Measurements from ENCODE around the gene AADACL3.
"Not testable (repeated sequence)": the region's sequence is repeated elsewhere in the genome, so short reads cannot be mapped to it uniquely, and the experiment has no call there.

AADACL3 gene

DNA sequence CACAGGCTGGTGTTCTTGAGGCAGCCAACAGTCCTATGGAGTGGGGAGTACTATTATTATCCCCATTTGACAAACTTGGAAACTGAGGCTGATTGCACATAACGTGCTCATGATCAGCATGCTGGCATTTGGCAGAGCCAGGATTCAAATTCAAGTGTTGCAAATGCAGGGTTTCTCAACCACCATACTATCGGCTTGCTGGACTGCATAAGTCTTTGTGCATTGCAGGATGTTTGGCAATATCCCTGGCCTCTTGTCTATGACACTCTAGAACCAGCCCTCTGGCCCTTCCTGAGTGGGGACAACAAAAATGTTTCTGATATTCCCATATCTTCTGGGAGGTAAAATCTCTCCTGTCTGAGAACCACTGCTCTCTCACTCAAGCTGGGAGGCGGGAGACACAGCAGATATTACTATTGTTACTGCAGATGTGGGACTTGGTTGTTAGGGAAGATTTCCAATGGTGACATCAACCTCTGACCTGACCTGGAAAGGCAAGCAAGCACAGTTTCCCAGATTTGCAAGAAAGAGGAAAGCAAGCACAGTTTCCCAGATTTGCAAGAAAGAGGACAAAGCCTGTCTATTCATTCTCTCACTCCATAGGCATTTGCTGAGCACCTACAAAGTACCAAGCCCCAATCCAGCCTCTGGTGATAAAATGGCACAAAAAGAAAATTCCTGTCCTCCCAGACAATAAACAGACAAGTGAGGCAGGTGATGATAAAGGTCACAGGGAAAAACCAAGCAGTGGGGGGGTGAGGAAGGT lies 1.0 kb upstream of the AADACL3 start:
- no peak for DNase-seq

DNA sequence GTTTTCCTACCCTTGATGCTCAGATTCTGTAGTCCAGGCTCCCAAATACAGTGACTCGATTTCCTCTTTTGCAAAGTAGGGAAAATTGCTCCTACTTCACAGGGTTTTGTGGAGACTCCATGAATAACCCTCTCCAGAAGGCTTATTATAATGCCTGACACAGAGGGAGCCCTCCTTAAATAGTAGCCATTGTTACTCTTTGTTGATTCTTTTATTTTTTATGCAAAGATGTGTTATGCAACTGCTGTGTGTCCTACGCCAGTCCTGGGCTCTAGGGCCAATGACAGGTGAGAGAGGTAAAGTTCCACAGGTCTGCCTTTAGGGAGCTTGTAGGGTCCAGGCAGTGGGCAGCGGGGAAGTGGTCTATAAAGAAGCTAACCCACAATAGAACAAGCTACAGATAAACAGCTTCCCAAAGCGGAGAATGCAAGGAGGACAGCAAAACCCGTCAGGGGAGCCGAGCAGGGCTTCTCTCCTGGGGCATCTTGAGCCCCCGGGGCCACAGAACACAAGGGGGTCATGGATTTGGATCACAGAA lies 1.5 kb downstream of the AADACL3 start:
- DNase-seq: no peak

DNA sequence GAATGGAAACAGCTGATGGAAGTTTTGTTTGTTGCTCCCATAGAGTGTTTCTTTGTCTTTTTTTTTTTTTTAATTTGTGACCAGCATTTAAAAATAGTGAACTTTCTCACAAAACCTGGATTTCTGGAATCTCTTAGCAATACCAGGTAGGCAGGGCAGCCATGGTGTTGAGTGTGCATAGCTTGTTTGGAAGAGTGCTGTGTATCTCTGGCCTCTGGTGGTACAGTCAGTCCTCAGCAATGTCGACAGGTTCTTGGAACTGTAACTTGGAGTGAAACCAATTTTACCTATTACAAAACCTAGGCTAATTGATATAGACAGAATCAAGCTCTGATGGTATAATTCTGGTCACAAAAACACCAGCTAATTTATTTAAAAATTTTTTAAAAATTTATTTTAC lies 6.7 kb downstream of the AADACL3 start:
- no peak for DNase-seq

DNA sequence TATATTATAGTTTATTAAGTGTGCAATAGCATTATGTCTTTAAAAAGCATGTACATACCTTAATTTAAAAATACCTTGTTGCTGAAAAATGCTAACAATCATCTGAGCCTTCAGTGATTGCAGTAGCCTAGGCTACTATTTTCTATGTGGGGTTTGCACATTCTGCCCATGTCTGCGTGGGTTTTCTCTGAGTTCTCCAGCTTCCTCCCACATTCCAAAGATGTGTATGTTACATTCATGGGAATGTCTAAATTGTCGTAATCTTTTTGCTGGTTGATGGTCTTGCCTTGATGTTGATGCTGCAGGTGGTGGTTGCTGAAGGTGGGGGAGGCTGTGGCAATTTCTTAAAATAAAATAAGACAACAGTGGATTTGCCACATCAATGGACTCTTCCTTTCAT lies 12.5 kb downstream of the AADACL3 start:
- DNase-seq: no peak

DNA sequence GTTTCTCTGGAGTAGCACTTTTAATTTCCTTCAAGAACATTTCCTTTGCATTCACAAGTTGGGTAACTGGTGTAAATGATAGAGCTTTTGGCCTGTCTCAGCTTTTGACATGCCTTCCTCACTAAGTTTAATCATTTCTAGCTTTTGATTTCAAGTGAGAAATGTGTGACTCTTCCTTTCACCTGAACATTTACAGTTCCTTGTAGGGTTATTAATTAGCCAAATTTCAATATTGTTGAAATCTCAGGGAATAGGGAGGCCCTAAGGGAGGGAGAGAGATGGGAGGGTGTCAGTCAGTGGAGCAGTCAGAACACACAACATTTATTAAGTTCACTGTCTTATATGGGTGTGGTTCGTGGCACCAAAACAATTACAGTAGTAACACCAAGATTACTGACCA lies 14.2 kb downstream of the AADACL3 start:
- no peak for DNase-seq

DNA sequence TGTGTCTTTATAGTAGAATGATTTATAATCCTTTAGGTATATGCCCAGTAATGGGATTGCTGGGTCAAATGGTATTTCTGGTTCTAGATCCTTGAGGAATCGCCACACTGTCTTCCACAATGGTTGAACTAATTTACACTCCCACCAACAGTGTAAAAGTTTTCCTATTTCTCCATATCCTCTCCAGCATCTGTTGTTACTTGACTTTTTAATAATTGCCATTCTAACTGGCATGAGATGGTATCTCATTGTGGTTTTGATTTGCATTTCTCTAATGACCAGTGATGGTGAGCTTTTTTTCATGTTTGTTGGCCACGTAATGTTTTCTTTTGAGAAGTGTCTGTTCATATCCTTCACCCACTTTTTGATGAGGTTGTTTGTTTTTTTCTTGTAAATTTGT lies 15.2 kb downstream of the AADACL3 start:
- not testable (repeated sequence) for DNase-seq

DNA sequence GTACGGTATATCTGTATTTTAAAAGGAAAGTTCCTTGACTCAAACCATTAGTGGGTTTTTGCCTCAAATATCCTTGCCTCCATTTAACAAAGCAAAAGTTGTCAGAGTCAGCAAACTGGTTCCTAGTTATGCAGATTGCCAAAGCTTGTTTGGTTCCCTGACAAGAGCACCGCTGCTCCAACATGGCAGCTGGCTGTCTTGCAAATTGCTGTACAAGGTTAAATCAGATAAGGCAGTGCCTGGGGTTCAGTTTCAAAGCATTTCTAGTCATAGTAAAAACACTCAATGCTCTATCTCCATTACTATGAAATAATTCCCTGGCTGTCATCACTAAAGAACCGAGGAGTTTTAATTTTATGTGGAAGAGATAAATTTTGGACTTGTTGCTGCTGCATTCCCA lies 18.7 kb downstream of the AADACL3 start:
- no peak for DNase-seq

DNA sequence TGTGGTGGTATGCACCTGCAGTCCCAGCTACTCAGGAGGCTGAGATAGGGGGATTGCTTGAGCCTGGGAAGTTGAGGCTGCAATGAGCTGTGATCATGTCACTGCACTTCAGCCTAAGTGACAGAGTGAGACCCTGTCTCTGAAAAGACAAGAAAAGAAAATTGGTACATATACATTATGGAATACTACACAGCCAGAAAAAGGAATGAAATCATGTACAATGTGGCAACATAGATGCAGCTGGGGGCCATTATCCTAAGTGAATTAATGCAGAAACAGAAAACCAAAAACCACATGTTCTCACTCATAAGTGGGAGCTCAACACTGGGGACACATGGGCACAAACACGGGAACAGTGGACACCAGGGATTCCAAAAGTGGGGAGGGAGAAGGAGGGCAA lies 23.0 kb downstream of the AADACL3 start:
- DNase-seq: no peak

DNA sequence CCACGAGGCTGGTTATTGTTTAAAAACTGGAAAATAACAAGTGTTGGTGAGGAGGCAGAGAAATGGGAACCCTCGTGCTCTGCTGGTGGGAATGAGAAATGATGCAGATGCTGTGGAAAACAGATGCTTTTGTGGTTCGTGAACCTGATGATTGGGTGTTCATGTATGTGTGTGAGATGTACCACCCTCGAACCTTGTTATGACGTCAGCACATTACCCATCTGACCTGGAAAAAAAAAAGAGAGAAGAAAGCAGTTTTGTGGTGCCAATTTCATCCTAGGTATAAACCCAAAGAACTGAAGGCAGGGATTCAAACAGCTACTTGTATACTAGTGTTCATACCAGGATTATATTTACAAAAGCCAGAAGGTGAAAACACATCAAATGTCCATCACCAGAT lies 23.7 kb downstream of the AADACL3 start:
- DNase-seq: no peak

DNA sequence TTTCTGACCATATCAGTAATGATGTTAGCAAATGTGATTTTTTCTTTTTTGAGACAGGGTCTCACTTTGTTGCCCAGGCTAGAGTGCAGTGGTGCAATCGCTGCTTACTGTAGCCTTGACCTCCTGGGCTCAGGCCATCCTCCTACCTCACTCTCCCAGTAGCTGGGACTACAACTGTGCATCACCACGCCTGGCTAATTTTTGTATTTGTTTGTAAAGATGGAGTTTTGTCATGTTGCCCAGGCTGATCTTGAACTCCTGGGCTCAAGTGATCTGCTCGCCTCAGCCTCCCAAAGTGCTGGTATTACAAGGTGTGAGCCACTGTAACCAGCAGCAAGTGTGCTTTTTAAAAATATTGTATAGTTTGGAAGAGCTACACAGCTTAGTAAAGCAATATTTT lies 26.0 kb downstream of the AADACL3 start:
- no peak for DNase-seq

DNA sequence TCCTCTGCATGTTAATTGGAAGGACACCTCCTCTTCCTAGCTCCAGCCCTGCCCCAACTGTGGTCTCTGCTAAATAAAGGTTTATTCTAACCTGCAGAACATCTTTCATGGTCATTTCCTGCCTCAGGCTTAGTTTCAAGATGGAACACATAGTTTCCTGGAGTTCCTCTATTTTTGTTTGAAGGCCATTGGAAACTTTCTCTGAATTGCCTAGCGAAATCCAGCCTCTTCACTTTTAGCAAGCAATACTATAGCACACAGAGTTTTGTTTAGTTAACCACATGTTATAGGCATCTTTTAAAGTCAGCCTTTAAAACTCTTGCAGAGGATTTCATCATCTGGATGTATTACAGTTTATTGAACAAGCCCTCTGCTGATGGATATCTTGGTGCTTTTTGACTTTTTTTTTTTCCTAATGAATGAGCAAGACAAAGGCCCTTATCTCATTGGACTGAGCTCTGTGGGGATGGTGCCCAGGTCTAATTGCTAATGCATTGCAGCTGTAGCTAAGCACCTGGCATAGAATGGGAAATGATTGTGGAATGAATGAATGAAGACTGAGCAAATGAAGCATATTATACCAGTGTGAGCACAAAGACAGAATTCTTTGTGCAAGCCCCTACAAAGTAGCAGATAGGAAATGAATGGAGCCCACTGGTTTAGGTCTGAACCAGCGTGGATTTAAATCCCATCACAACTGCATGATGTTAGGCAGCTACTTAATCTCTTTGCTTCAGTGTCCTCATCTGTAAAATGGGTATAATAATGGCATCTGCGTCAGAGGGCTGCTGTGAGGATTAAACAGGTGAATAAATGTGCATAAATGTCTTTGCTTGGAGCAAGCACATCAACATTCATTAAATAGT lies 29.4 kb downstream of the AADACL3 start:
- no peak for DNase-seq

DNA sequence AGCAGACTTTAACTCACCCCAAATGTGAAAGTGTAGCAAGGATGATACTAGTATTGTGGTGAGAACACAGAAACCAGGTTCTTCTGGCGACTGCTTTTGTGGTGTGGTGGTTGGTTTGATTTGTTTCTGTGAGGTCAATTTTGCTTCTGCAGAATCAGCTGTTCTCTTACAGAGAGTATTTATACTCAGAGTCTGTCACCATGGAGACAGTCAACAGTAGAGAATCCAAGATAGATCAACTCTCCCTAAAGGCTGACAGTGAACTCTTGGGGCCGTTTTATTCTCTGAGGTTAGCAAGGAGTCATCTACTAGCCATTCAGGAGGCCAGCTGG lies 30.0 kb downstream of the AADACL3 start, which contains the start of gene CFAP107:
Gene CFAP107, plus strand, starts transcription at position 209 of the 332 bp plus-strand sequence. CDS start 231 bp downstream, outside the sequence.
- no peak for DNase-seq

DNA sequence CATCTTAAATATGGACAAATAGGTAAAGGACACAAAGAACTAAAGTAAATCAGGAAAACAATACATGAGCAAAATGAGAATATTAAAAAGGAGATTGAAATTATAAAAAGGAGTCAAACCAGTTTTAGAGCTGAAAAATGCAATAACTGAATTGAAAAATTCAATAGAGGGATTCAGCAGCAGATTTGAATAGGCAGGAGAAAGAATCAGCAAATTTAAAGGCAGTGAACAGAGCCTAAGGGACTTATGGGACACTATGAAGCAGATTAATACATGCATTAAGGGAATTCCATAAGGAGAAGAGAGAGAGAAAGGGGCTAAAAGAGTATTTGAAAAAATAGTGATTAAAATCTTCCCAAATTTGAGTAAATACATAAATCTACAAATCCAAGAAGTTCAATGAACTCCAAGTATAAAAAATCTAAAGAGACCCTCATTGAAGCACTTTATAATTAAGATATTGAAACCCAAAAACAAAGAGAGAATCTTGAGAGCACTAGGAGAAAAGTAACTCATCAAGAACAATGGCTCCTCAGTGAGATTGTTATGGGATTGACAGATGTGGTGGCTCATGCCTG lies 33.0 kb downstream of the AADACL3 start:
- DNase-seq: no peak

DNA sequence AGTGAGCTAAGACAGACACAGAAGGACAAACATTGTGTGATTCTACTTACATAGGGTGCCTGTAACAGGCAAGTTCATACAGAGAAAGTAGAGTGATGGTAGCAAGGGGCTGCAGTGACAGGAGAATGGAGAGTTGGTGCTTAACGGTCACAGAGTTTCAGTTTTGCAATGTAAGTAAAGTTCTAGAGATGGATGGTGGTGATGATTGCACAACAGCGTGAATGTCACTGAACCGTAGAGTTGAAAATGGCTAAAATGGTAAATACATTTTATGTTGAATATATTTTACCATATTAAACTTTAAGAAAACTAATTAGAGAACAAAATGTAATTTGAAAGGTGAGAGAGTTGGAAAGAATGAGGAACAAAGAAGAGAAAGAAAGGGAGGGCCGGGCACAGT lies 38.8 kb downstream of the AADACL3 start:
- DNase-seq: no peak

DNA sequence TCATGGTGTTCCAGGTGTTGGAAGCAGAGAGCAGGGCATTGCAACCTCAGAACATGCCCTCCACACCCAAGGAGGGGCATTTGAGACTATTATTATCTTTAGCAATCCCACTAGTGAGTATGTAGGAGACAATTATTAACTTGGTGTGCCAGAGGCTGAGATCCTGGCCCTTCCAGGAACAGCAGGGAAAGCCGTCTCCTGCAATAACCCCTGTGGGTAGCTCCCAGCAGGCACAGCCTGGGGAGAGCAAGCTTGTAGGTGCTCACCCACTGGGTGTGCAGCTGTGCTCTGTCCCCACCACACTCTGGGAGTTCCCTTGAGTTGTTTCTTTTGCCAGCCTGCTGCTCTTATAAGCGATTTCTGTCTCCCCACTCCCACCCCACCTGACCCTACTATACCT lies 40.4 kb downstream of the AADACL3 start:
- DNase-seq: no peak

DNA sequence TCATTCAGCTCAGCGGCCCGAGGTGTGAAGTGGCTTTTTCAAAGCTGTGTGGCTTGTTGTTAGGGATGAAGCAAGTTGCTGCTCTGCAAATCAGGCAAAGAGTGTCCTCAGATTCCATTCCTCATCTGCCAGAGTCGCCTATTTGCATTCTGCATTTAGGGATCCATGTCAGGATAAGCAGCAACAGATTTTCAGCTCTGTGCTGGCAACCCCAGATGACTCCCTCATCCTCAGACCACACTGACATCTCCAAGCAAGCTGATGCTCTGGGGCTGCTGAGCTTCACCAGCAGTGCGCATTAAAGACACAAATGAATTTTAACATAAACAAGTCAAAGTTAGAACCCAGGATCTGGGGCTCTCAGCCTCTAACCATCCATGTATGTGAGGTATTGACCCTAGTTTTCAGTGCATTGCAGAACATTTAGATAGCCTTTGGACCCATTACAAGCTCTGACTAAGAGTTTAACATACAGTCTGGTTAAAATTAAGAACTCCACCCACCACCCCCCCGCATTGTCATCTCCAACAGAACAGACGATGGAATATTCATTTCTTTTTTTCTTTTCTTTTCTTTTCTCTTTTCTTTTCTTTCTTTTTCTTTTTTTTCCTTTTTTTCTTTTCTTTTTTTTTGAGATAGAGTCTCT lies 41.0 kb downstream of the AADACL3 start:
- no peak for DNase-seq

DNA sequence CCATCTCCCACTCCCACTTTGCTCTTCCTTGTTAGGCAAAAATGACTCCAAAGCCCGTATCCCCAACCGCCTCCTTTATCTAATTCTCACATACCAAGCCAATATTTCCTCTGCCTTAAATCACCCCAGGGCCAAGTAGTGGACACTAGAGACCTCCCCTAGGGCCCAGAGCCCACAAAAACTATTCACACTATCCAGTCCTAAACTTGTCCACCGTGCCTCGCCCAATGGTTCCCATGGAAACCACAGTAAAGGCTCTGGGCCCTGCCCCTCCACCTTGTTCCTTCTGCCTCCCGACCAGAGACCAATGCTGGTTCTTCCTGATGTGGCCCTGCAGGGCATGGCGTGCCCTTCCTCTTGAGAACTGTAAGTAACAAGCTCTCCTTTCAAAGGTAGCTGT lies 41.9 kb downstream of the AADACL3 start:
- no peak for DNase-seq

DNA sequence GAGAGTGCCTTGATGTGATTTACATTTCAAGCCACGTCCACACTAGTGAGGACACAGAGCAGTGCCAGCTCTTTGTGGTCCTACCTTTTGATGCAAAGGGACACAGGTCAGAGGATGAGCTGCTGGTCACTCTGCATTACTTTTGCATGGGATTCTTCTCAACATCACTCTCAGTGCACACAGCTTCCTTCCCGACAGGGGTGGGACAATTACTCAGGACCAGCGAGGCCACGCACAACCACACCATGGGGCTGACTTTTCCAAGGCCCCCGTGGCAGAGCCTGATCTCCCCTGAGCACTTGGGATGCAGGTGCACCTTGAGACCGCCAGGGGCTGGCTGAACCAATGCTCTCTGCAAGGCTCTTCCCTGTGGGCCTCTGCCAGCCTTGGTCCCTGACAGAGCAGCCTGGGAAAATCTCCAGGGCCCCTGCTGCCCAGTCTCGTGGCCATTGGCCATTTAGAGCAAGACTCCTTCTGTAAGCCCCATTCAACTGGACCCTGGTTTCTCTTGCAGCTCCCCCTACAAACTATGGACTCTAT lies 44.4 kb downstream of the AADACL3 start:
- DNase-seq: no peak

DNA sequence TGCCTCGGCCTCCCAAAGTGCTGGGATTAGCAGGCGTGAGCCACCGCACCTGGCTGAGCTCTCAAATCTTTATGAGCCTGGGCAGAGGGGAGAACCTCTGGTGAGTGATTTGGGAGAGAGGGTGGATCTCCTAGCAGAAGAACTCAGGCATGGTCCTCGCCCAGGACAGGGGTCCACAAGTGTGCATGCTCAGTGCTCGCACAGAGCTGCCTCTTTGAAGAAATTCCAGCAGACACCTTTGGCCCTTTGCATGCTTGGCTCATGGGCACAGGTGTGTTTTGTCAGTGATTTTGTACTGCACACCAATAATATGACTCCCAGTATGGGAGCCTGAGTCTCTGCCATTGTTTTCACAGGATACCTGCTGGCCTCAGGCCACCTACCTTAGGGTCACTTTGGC lies 45.9 kb downstream of the AADACL3 start:
- DNase-seq: no peak

DNA sequence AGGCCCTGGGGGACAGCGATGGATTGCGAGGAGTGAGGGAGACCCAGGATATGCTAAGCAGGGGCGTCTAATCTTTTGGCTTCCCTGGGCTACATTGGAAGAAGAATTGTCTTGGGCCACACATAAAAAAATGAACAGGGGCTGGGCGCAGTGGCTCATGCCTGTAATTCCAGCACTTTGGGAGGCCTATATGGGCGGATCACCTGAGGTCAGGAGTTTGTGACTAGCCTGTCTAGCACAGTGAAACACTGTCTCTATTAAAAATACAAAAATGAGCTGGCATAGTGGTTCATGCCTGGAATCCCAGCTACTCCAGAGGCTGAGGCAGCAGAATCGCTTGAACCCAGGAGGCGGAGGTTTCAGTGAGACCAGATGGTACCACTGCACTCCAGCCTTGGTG lies 46.9 kb downstream of the AADACL3 start:
- DNase-seq: no peak

DNA sequence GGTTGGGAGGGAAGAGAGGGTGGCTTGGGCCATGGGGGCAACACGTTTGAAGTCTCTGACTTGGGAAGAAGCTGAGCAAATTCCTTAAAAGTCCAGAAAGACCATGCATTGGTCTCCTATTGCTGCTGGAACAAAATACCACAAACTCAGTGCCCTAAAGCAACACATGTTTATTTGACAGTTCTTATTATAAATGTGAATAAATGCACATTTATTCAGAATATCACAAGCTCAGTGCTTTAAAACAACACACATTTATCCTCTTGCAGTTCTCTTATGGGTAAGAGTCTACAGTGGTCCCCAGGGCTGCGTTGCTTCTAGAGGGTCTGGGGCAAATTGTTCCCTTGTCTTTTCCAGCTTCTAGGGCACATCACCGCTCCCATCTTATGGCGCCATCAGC lies 47.6 kb downstream of the AADACL3 start:
- no peak for DNase-seq

DNA sequence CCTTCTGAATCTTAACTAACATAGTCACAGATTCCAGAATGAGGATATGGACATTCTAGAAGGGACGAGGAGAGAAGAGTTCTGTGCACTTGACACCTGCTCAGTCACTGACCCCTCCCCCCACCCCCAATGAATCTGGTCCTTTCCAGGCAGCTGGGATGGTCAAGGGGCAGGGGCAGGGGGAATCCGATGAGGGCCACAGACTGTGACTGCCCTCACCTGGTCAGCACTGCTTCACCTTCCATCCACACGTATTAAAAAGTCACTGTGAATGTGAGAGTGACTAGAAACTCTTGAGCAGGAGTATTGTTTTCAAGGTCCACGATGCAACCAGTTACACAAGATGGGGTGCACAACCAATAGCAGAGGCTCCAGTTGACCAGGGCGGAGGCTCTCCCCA lies 48.1 kb downstream of the AADACL3 start:
- no peak for DNase-seq

DNA sequence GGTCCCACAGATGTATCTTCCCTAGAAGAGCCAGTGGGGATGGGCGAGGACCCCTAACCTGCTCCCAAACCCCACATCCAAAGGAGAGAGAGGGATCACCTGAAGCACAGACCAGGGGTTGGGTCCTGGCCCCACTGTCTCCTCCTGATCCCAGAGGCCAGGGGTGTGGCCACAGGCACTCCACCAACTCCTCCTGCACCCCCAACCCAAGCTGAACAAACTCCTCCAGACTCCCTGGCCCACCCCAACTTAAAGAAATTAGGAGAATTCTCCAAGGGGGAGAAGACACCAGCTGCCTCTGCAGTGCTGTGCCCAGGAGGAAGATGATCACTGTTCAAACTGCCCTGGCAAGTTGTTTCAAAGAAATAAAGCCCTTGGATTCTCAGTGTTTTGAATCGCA lies 53.1 kb downstream of the AADACL3 start:
- no peak for DNase-seq
